GM18868 (cell line): ENCODE data around the gene STK32B.

Source experiments
- ATAC-seq: cut with Tn5 transposase; IDR thresholded peaks from one replicate; pipeline ENCODE4 v1.9.1; 2021; ENCODE audit warnings: mild to moderate bottlenecking, moderate library complexity; ENCODE audit not compliant: unreplicated experiment

STK32B gene

GRCh38 chr4:5330339-5330989, 279.2 kb downstream of the STK32B start:
- no peak for ATAC-seq

GRCh38 chr4:5337731-5338130, 286.5 kb downstream of the STK32B start:
- no peak for ATAC-seq

- no peak for ATAC-seq
Observed at GRCh38 chr4:5338531-5338930, 287.3 kb downstream of the STK32B start.

GRCh38 chr4:5340991-5341451, 289.7 kb downstream of the STK32B start:
- no peak for ATAC-seq

GRCh38 chr4:5341526-5341925, 290.2 kb downstream of the STK32B start:
- ATAC-seq = no peak

GRCh38 chr4:5355846-5356245, 304.6 kb downstream of the STK32B start:
- ATAC-seq = no peak

GRCh38 chr4:5357870-5358269, 306.6 kb downstream of the STK32B start:
- ATAC-seq = no peak

GRCh38 chr4:5361968-5362367, 310.7 kb downstream of the STK32B start:
- no peak for ATAC-seq

GRCh38 chr4:5364406-5364805, 313.1 kb downstream of the STK32B start:
- ATAC-seq = no peak

GRCh38 chr4:5365071-5366008, 314.1 kb downstream of the STK32B start:
- no peak for ATAC-seq

- no peak for ATAC-seq
Observed at GRCh38 chr4:5366009-5366386, 314.7 kb downstream of the STK32B start.

- no peak for ATAC-seq
Observed at GRCh38 chr4:5366421-5366820, 315.1 kb downstream of the STK32B start.

GRCh38 chr4:5368426-5368825, 317.1 kb downstream of the STK32B start:
- no peak for ATAC-seq

- no peak for ATAC-seq
Observed at GRCh38 chr4:5370286-5370685, 319.0 kb downstream of the STK32B start.

- ATAC-seq = no peak
Observed at GRCh38 chr4:5371415-5372190, 320.3 kb downstream of the STK32B start.

- no peak for ATAC-seq
Observed at GRCh38 chr4:5372198-5372597, 320.9 kb downstream of the STK32B start.

- no peak for ATAC-seq
Observed at GRCh38 chr4:5373327-5373726, 322.0 kb downstream of the STK32B start.

GRCh38 chr4:5374592-5374991, 323.3 kb downstream of the STK32B start:
- no peak for ATAC-seq

GRCh38 chr4:5374994-5375393, 323.7 kb downstream of the STK32B start:
- ATAC-seq = no peak

GRCh38 chr4:5376015-5376414, 324.7 kb downstream of the STK32B start:
- no peak for ATAC-seq

GRCh38 chr4:5378002-5378401, 326.7 kb downstream of the STK32B start:
- ATAC-seq = no peak
